Keratinocyte (primary cell): Measurements from ENCODE around the gene TRIM52. TPM values are rescaled to one million over a fixed set of nuclear protein-coding genes. Genes with fewer than 3 reads are reported as not detected.

Experiments used
- DNase-seq: peaks from one replicate; pipeline ENCODE4 v3.0.0-alpha.2; 2011; ENCODE audit warnings: low read depth, missing footprints, low spot score
- FAIRE-seq: peaks from 2 replicates; lab custom pipeline; 2011; peaks lifted over from hg19 to GRCh38; lab: Jason Lieb, UNC
- H2AFZ ChIP-seq: 2 replicates; pipeline ENCODE4 v1.6.0; 2012; ENCODE audit warnings: low read length, control low read depth, inconsistent platforms; ENCODE audit not compliant: control insufficient read depth
- H3K27ac ChIP-seq: 2 replicates; pipeline ENCODE4 v1.5.1; 2011; ENCODE audit warnings: low read length; ENCODE audit not compliant: control insufficient read depth, insufficient read depth
- H3K27me3 ChIP-seq: 3 replicates; pipeline ENCODE4 v1.6.0; 2011; ENCODE audit warnings: low read length; ENCODE audit not compliant: control insufficient read depth, insufficient read depth; ENCODE audit errors: extremely low read depth
- H3K36me3 ChIP-seq, 2 experiments: 2 replicates in 1 of 2; 3 replicates in 1 of 2; pipeline ENCODE4 v1.5.1; 2011; ENCODE audit warnings: low read length in 2 of 2, mild to moderate bottlenecking in 1 of 2; ENCODE audit not compliant: control insufficient read depth in 2 of 2, insufficient read depth in 2 of 2; ENCODE audit errors: extremely low read depth in 1 of 2
- H3K4me1 ChIP-seq: 3 replicates; pipeline ENCODE4 v1.5.1; 2011; ENCODE audit warnings: low read length; ENCODE audit not compliant: control insufficient read depth, insufficient read depth; ENCODE audit errors: extremely low read depth
- H3K4me2 ChIP-seq: 3 replicates; pipeline ENCODE4 v1.6.0; 2011; ENCODE audit warnings: low read depth, low read length; ENCODE audit not compliant: control insufficient read depth, insufficient read depth; ENCODE audit errors: extremely low read depth
- H3K4me3 ChIP-seq, 3 experiments: fragments of 200-600 bp in 1 of 3; sonication (generic) in 1 of 3; 2 replicates in 2 of 3; 3 replicates in 1 of 3; pipeline ENCODE4 v1.5.1; 2011 to 2016; ENCODE audit warnings: low read length in 3 of 3, mild to moderate bottlenecking in 3 of 3, control low read depth in 2 of 3, inconsistent platforms in 1 of 3, low read depth in 1 of 3, mixed read lengths in 1 of 3, mixed run types in 1 of 3, moderate library complexity in 1 of 3; ENCODE audit not compliant: control insufficient read depth in 2 of 3, insufficient read depth in 2 of 3; ENCODE audit errors: extremely low read depth in 1 of 3
- H3K79me2 ChIP-seq: 2 replicates; pipeline ENCODE4 v1.6.0; 2012; ENCODE audit warnings: low read length; ENCODE audit not compliant: control insufficient read depth, insufficient read depth
- H3K9ac ChIP-seq: 3 replicates; pipeline ENCODE4 v1.6.0; 2011; ENCODE audit warnings: low read length; ENCODE audit not compliant: control insufficient read depth, insufficient read depth; ENCODE audit errors: extremely low read depth
- H3K9me1 ChIP-seq: 3 replicates; pipeline ENCODE4 v1.6.0; 2011; ENCODE audit warnings: low read length; ENCODE audit not compliant: control insufficient read depth, insufficient read depth; ENCODE audit errors: extremely low read depth
- H3K9me3 ChIP-seq: 2 replicates; pipeline ENCODE4 v1.5.1; 2012; ENCODE audit warnings: low read depth, low read length; ENCODE audit not compliant: control insufficient read depth
- H4K20me1 ChIP-seq: 3 replicates; pipeline ENCODE4 v1.6.0; 2011; ENCODE audit warnings: low read length; ENCODE audit not compliant: control insufficient read depth, insufficient read depth; ENCODE audit errors: extremely low read depth
- EZH2 ChIP-seq: IDR thresholded peaks from one replicate; pipeline ENCODE4 v1.6.1; 2012; ENCODE audit warnings: inconsistent platforms, mild to moderate bottlenecking, low read length, moderate library complexity
- dilution Hi-C: fragments of 300-500 bp; cut with MboI; formaldehyde crosslinking; loops from one replicate; pipeline ENCODE4 v1.7.0; 2020; ENCODE audit warnings: low sequenced_read_pairs; ENCODE audit not compliant: extremely low pct_ligation_motif_present
- polyA plus RNA-seq, 5 experiments: library from polyadenylated mRNA; depleted of rRNA in 3 of 5; stranded (reverse) in 3 of 5; stranded (forward) in 1 of 5; unstranded in 1 of 5; fragments of >200 nt; gene quantifications; 1 replicate in 1 of 5; 2 replicates in 3 of 5; 3 replicates in 1 of 5; pipeline versions ENCODE4 v1.2.1 to v1.2.3, GENCODE V29; 2011 to 2012; ENCODE audit warnings: missing spikeins in 2 of 5, low read depth in 1 of 5, low replicate concordance in 1 of 5
- small RNA-seq, 3 experiments: library from RNA; depleted of rRNA; stranded (forward); fragments of <200 nt; gene quantifications; one replicate each; pipeline ENCODE3, GENCODE V24; 2012; ENCODE audit warnings: low read depth in 3 of 3, low replicate concordance in 1 of 3; ENCODE audit not compliant: insufficient read length in 3 of 3
- TF ChIP-seq, protein P1 (sequence below), 3 experiments: IDR thresholded peaks in 1 of 3; conservative IDR thresholded peaks in 1 of 3; optimal IDR thresholded peaks in 1 of 3; 2 replicates in 2 of 3; 3 replicates in 1 of 3; pipeline versions ENCODE3 to v1.5.1; 2011; ENCODE audit warnings: low read length in 3 of 3, mild to moderate bottlenecking in 3 of 3, moderate library complexity in 2 of 3, control low read depth in 1 of 3, inconsistent platforms in 1 of 3; ENCODE audit not compliant: insufficient read depth in 2 of 3; ENCODE audit errors: extremely low read depth in 1 of 3

The TRIM52 gene
- polyA plus RNA-seq, 1 donor (not counting 4 experiments of a cell fraction or from before 2014, with no cell fraction given) = 7.5 TPM

- no peak for TF ChIP-seq EZH2
- TF ChIP-seq, protein P1, sequence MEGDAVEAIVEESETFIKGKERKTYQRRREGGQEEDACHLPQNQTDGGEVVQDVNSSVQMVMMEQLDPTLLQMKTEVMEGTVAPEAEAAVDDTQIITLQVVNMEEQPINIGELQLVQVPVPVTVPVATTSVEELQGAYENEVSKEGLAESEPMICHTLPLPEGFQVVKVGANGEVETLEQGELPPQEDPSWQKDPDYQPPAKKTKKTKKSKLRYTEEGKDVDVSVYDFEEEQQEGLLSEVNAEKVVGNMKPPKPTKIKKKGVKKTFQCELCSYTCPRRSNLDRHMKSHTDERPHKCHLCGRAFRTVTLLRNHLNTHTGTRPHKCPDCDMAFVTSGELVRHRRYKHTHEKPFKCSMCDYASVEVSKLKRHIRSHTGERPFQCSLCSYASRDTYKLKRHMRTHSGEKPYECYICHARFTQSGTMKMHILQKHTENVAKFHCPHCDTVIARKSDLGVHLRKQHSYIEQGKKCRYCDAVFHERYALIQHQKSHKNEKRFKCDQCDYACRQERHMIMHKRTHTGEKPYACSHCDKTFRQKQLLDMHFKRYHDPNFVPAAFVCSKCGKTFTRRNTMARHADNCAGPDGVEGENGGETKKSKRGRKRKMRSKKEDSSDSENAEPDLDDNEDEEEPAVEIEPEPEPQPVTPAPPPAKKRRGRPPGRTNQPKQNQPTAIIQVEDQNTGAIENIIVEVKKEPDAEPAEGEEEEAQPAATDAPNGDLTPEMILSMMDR (optimal IDR thresholded peaks at IDR 0.05 in 1 of 3, IDR thresholded peaks at IDR 0.05 in 1 of 3, conservative IDR thresholded peaks at IDR 0.05 in 1 of 3; ENCODE audit: extremely low read depth in 1 of 3, insufficient read depth in 2 of 3, low read length in 3 of 3) = no peak
- H3K36me3 ChIP-seq = peaks cover 2 to 4% of the 10 kb centered on the region in 2 experiments
- H3K9me3 ChIP-seq = no peaks in the 10 kb centered on the region
- peak overlapping the region; percentile 83 for H3K4me2 ChIP-seq
- no peaks in the 10 kb centered on the region for H3K9me1 ChIP-seq
- FAIRE-seq (no peak), DNase-seq (no peak)
- H3K27ac ChIP-seq = no peak overlapping the region
- H2AFZ ChIP-seq = peak overlapping the region; percentile 66
- H3K4me3 ChIP-seq = peak overlapping the region; percentile 71 to 87 (median 85)
- H3K9ac ChIP-seq = peak overlapping the region; percentile 12
- dilution Hi-C loops = no loop called here
- H4K20me1 ChIP-seq = no peaks in the 10 kb centered on the region
- H3K79me2 ChIP-seq = peaks cover 4% of the 10 kb centered on the region
- H3K27me3 ChIP-seq = no peaks in the 10 kb centered on the region
- H3K4me1 ChIP-seq = peaks cover 19% of the 10 kb centered on the region
These were observed 54.9 kb downstream of the TRIM52 start for GRCh38 chr5:181205761-181206649.

Small RNAs within 50 kb of the gene (small RNA-seq; reads per million reads assigned to genes)
- 0 reads per million in 3 experiments for gene MIR4638
- 0 reads per million in 3 experiments for gene RNU6-705P
- gene SNORD95 = 0 reads per million in 3 experiments
- gene SNORD96A = 0 reads per million in 3 experiments

Other genes starting within 250 kb of the TRIM52 start
- 0.07 to 0.14 TPM in 2 of 3 replicates, not detected in the other for gene BTNL9, start 220.9 kb downstream of the TRIM52 start, polyA plus RNA-seq
- not detected in 3 replicates for gene OR2V1, start 130.0 kb downstream of the TRIM52 start, polyA plus RNA-seq
- not detected in 3 replicates for gene OR2V2, start 113.6 kb downstream of the TRIM52 start, polyA plus RNA-seq
- 21.7 to 27.6 TPM (median 22.4 TPM) in 3 replicates for gene TRIM7, start 55.9 kb downstream of the TRIM52 start, polyA plus RNA-seq
- 11.8 to 14.1 TPM (median 13.4 TPM) in 3 replicates for gene TRIM41, start 37.9 kb downstream of the TRIM52 start, polyA plus RNA-seq
- gene RACK1, start 17.2 kb downstream of the TRIM52 start, polyA plus RNA-seq = 3,291 to 4,197 TPM (median 3,883 TPM) in 3 replicates
- not detected in 3 replicates for gene OR4F3, start 106.1 kb upstream of the TRIM52 start, polyA plus RNA-seq